SIG-M5 treated with dmso at 0.1 percent for 504 hours (cell line): ENCODE data around the gene KCNMA1.

Experiments used
- DNase-seq: peaks from one replicate; lab custom pipeline; 2025; ENCODE audit not compliant: unreplicated experiment; lab: John Stamatoyannopoulos, UW

KCNMA1 gene

GRCh38 chr10:76864922-76865321, 772.7 kb downstream of the KCNMA1 start:
- DNase-seq: no peak

- DNase-seq: no peak
Observed at GRCh38 chr10:76858721-76859120, 778.9 kb downstream of the KCNMA1 start.

GRCh38 chr10:76840802-76841201, 796.8 kb downstream of the KCNMA1 start:
- DNase-seq: no peak

GRCh38 chr10:76839276-76839675, 798.3 kb downstream of the KCNMA1 start:
- DNase-seq: no peak

- DNase-seq: no peak
Observed at GRCh38 chr10:76830218-76830617, 807.4 kb downstream of the KCNMA1 start.

DNA sequence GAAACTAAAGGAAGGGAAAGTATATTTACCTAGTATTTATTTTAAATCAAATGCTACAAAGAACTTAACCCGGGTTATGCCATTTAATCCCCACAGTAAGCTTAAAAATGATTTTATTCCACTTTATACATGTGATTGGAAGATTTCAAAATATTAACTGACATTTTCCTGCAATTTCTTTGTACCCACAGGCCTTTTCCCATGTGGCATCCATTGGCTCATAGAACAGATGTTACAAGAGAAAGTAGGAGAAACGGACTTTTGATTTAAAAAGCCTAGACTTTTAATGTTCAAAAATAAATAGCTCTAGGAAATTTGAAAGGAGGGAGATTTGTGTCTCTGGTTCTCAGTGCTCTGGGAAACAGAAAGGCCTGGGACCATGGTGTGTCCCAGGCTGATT, 807.9 kb downstream of the KCNMA1 start:
- no peak for DNase-seq
